Measurements from ENCODE around the gene PRIMA1.
"Not testable (repeated sequence)": the region's sequence is repeated elsewhere in the genome, so short reads cannot be mapped to it uniquely, and the experiment has no call there.

PRIMA1 gene

GRCh38 chr14:93809491-93810420, 21.5 kb upstream of the PRIMA1 start:
- not testable (repeated sequence) for DNase-seq, H3K27ac Mint-ChIP-seq, H3K36me3 Mint-ChIP-seq, H3K4me3 Mint-ChIP-seq, H3K4me1 Mint-ChIP-seq
- ATAC-seq (replicated peaks) = peak; percentile 90 to 91
- Mint-ChIP-seq H3K9me3 (peaks cover 14 to 16% of the 10 kb centered on the region in 2 donors), H3K27me3 (peaks cover 15 to 16% of the 10 kb centered on the region in 2 donors)

GRCh38 chr14:93804654-93805053, 16.4 kb upstream of the PRIMA1 start:
- ATAC-seq (replicated peaks) (no peak), DNase-seq (no peak)
- Mint-ChIP-seq H3K9me3 (peaks cover 2 to 6% of the 10 kb centered on the region in 2 donors), H3K4me1 (peaks cover 2 to 7% of the 10 kb centered on the region in 2 donors), H3K27me3 (peaks cover 14 to 30% of the 10 kb centered on the region in 2 donors), H3K4me3 (no peak overlapping the region), H3K27ac (no peak overlapping the region), H3K36me3 (no peaks in the 10 kb centered on the region)

GRCh38 chr14:93803408-93804318, 15.4 kb upstream of the PRIMA1 start:
- Mint-ChIP-seq H3K27ac (no peak overlapping the region), H3K36me3 (no peaks in the 10 kb centered on the region), H3K4me3 (no peak overlapping the region), H3K27me3 (peaks cover 24 to 40% of the 10 kb centered on the region in 2 donors), H3K4me1 (no peaks in the 10 kb centered on the region), H3K9me3 (peaks cover 0 to 6% of the 10 kb centered on the region in 2 donors)
- DNase-seq (no peak), ATAC-seq (replicated peaks) (no peak)

- no peak for ATAC-seq (replicated peaks)
- DNase-seq = no peak
- peaks cover 31 to 43% of the 10 kb centered on the region in 2 donors for H3K27me3 Mint-ChIP-seq
- H3K4me1 Mint-ChIP-seq = no peaks in the 10 kb centered on the region
- H3K9me3 Mint-ChIP-seq = no peaks in the 10 kb centered on the region
- no peaks in the 10 kb centered on the region for H3K36me3 Mint-ChIP-seq
- H3K27ac Mint-ChIP-seq = no peak overlapping the region
- no peak overlapping the region for H3K4me3 Mint-ChIP-seq
Measured at GRCh38 chr14:93799989-93800921, 12.0 kb upstream of the PRIMA1 start.

- Mint-ChIP-seq H3K9me3 (no peaks in the 10 kb centered on the region), H3K4me1 (no peaks in the 10 kb centered on the region), H3K27ac (no peak overlapping the region), H3K4me3 (no peak overlapping the region), H3K27me3 (peaks cover 31 to 40% of the 10 kb centered on the region in 2 donors), H3K36me3 (no peaks in the 10 kb centered on the region)
- ATAC-seq (replicated peaks) (no peak), DNase-seq (no peak)
Measured at GRCh38 chr14:93799617-93799988, 11.3 kb upstream of the PRIMA1 start.

- no peak for DNase-seq
- no peaks in the 10 kb centered on the region for H3K36me3 Mint-ChIP-seq
- peaks cover 0 to 4% of the 10 kb centered on the region in 2 donors for H3K9me3 Mint-ChIP-seq
- no peak overlapping the region for H3K27ac Mint-ChIP-seq
- no peaks in the 10 kb centered on the region for H3K4me1 Mint-ChIP-seq
- no peak for ATAC-seq (replicated peaks)
- no peak overlapping the region for H3K4me3 Mint-ChIP-seq
- H3K27me3 Mint-ChIP-seq = peaks cover 47 to 50% of the 10 kb centered on the region in 2 donors
Measured at GRCh38 chr14:93797536-93797935, 9.3 kb upstream of the PRIMA1 start.

GRCh38 chr14:93797071-93797470, 8.8 kb upstream of the PRIMA1 start:
- peaks cover 52% of the 10 kb centered on the region in 2 donors for H3K27me3 Mint-ChIP-seq

GRCh38 chr14:93794756-93795155, 6.5 kb upstream of the PRIMA1 start:
- no peak overlapping the region for H3K27ac Mint-ChIP-seq
- H3K4me1 Mint-ChIP-seq = no peaks in the 10 kb centered on the region
- DNase-seq (no peak), ATAC-seq (replicated peaks) (no peak)
- H3K9me3 Mint-ChIP-seq = peaks cover 0 to 4% of the 10 kb centered on the region in 2 donors
- no peaks in the 10 kb centered on the region for H3K36me3 Mint-ChIP-seq
- no peak overlapping the region for H3K4me3 Mint-ChIP-seq
- peaks cover 52 to 62% of the 10 kb centered on the region in 2 donors for H3K27me3 Mint-ChIP-seq

More at GRCh38 chr14:93797071-93797470, 8.8 kb upstream of the PRIMA1 start:
- H3K9me3 Mint-ChIP-seq = peaks cover 0 to 4% of the 10 kb centered on the region in 2 donors
- H3K4me3 Mint-ChIP-seq = no peak overlapping the region
- no peak for ATAC-seq (replicated peaks)
- no peak overlapping the region for H3K27ac Mint-ChIP-seq
- no peaks in the 10 kb centered on the region for H3K4me1 Mint-ChIP-seq
- no peak for DNase-seq
- H3K36me3 Mint-ChIP-seq = no peaks in the 10 kb centered on the region

- H3K27me3 Mint-ChIP-seq = peaks cover 51 to 60% of the 10 kb centered on the region in 2 donors
- DNase-seq (no peak), ATAC-seq (replicated peaks) (no peak)
- no peak overlapping the region for H3K4me3 Mint-ChIP-seq
- H3K36me3 Mint-ChIP-seq = no peaks in the 10 kb centered on the region
- H3K27ac Mint-ChIP-seq = no peak overlapping the region
- H3K9me3 Mint-ChIP-seq = peaks cover 0 to 4% of the 10 kb centered on the region in 2 donors
- peaks cover 4 to 7% of the 10 kb centered on the region in 2 donors for H3K4me1 Mint-ChIP-seq
Measured at GRCh38 chr14:93793555-93794324, 5.5 kb upstream of the PRIMA1 start.

- H3K4me1 Mint-ChIP-seq = peaks cover 7% of the 10 kb centered on the region in 2 donors
- DNase-seq (no peak), ATAC-seq (replicated peaks) (no peak)
- no peak overlapping the region for H3K4me3 Mint-ChIP-seq
- peaks cover 0 to 4% of the 10 kb centered on the region in 2 donors for H3K9me3 Mint-ChIP-seq
- peaks cover 54 to 64% of the 10 kb centered on the region in 2 donors for H3K27me3 Mint-ChIP-seq
- H3K36me3 Mint-ChIP-seq = no peaks in the 10 kb centered on the region
- no peak overlapping the region for H3K27ac Mint-ChIP-seq
Measured at GRCh38 chr14:93792391-93792790, 4.1 kb upstream of the PRIMA1 start.

GRCh38 chr14:93790966-93791365, 2.7 kb upstream of the PRIMA1 start:
- no peak for DNase-seq
- H3K4me1 Mint-ChIP-seq = peaks cover 7% of the 10 kb centered on the region in 2 donors
- H3K4me3 Mint-ChIP-seq = no peak overlapping the region
- no peak for ATAC-seq (replicated peaks)
- peaks cover 59 to 73% of the 10 kb centered on the region in 2 donors for H3K27me3 Mint-ChIP-seq
- H3K9me3 Mint-ChIP-seq = peaks cover 0 to 4% of the 10 kb centered on the region in 2 donors
- H3K36me3 Mint-ChIP-seq = no peaks in the 10 kb centered on the region
- H3K27ac Mint-ChIP-seq = no peak overlapping the region

- peaks cover 7% of the 10 kb centered on the region in 2 donors for H3K4me1 Mint-ChIP-seq
- ATAC-seq (replicated peaks) (no peak), DNase-seq (no peak)
- H3K4me3 Mint-ChIP-seq = peak overlapping the region in 1 of 2 donors; percentile 33
- peak overlapping the region; percentile 44 for H3K27ac Mint-ChIP-seq
- H3K9me3 Mint-ChIP-seq = peaks cover 0 to 4% of the 10 kb centered on the region in 2 donors
- no peaks in the 10 kb centered on the region for H3K36me3 Mint-ChIP-seq
- peaks cover 68 to 79% of the 10 kb centered on the region in 2 donors for H3K27me3 Mint-ChIP-seq
Measured at GRCh38 chr14:93789228-93790130, 1.2 kb upstream of the PRIMA1 start.
